K562 (cell line): Measurements from ENCODE around the gene PHTF1. TPM values are rescaled to one million over a fixed set of nuclear protein-coding genes. Genes with fewer than 3 reads are reported as not detected.

Experiments
- ATF3 ChIP-seq, 2 experiments: fragments of 450-650 bp in 1 of 2; sonication (generic) in 1 of 2; formaldehyde crosslinking in 1 of 2; IDR thresholded peaks in 1 of 2; conservative IDR thresholded peaks in 1 of 2; 2 replicates each; pipeline versions ENCODE4 v1.6.1 to v1.8.1; 2016 to 2023; ENCODE audit warnings: mild to moderate bottlenecking in 2 of 2, moderate library complexity in 2 of 2, inconsistent platforms in 1 of 2, missing genetic modification reagents in 1 of 2
- BCL6 ChIP-seq: fragments of 250-450 bp; sonication (Bioruptor Pico); IDR thresholded peaks from 2 replicates; pipeline ENCODE4 v1.4.0; 2020
- CCNT2 ChIP-seq: IDR thresholded peaks from 2 replicates; pipeline ENCODE4 v1.6.1; 2011; ENCODE audit warnings: borderline replicate concordance, low read depth, mild to moderate bottlenecking, moderate library complexity, mixed read lengths, low read length; ENCODE audit not compliant: insufficient read length; ENCODE audit errors: extremely low read depth
- ETS2 ChIP-seq: IDR thresholded peaks from 2 replicates; pipeline ENCODE4 v1.6.1; 2016; ENCODE audit warnings: borderline replicate concordance, missing genetic modification characterization, mild to moderate bottlenecking, moderate library complexity, missing compliant biosample characterization; ENCODE audit not compliant: poor library complexity, severe bottlenecking
- GABPB1 ChIP-seq: sonication (generic); formaldehyde crosslinking; IDR thresholded peaks from 2 replicates; pipeline ENCODE4 v1.8.0; 2022; ENCODE audit warnings: mild to moderate bottlenecking, missing genetic modification reagents
- HMGXB4 ChIP-seq: sonication (generic); formaldehyde crosslinking; IDR thresholded peaks from 2 replicates; pipeline ENCODE4 v1.8.1; 2023; ENCODE audit warnings: mild to moderate bottlenecking, missing genetic modification reagents
- PHB ChIP-seq: fragments of 250-450 bp; sonication (Bioruptor Pico); IDR thresholded peaks from 2 replicates; pipeline ENCODE4 v1.5.0; 2021
- POU5F1 ChIP-seq: fragments of 150-350 bp; IDR thresholded peaks from 2 replicates; pipeline ENCODE4 v1.6.1; 2014; ENCODE audit warnings: borderline replicate concordance, low read length, low read depth, mild to moderate bottlenecking; ENCODE audit not compliant: partially characterized antibody
- PRMT5 ChIP-seq: sonication (generic); formaldehyde crosslinking; IDR thresholded peaks from 2 replicates; pipeline ENCODE4 v1.5.0; 2020; ENCODE audit warnings: missing genetic modification reagents
- PTTG1 ChIP-seq: fragments of 450-650 bp; IDR thresholded peaks from 2 replicates; pipeline ENCODE4 v1.6.1; 2016; ENCODE audit warnings: low read depth, mild to moderate bottlenecking, missing genetic modification characterization, missing compliant biosample characterization
- SMC3 ChIP-seq: conservative IDR thresholded peaks from 2 replicates; pipeline ENCODE4 v1.6.1; 2011; ENCODE audit warnings: low read depth, low read length, improper control_type of control experiment; ENCODE audit not compliant: insufficient read depth
- SOX6 ChIP-seq: fragments of 450-650 bp; IDR thresholded peaks from 2 replicates; pipeline ENCODE4 v1.6.1; 2014; ENCODE audit warnings: mild to moderate bottlenecking
- TEAD2 ChIP-seq: fragments of 450-650 bp; IDR thresholded peaks from 2 replicates; pipeline ENCODE4 v1.6.1; 2016; ENCODE audit warnings: missing genetic modification characterization, control low read depth, missing compliant biosample characterization
- TEAD4 ChIP-seq, 2 experiments: sonication (generic) in 1 of 2; formaldehyde crosslinking in 1 of 2; IDR thresholded peaks; 2 replicates each; pipeline versions ENCODE4 v1.6.1 to v1.8.0; 2012 to 2022; ENCODE audit warnings: borderline replicate concordance in 1 of 2, inconsistent platforms in 1 of 2, low read length in 1 of 2, mild to moderate bottlenecking in 1 of 2, missing genetic modification reagents in 1 of 2
- TSC22D4 ChIP-seq: fragments of 450-650 bp; IDR thresholded peaks from 2 replicates; pipeline ENCODE4 v1.6.1; 2016; ENCODE audit warnings: missing genetic modification characterization, missing biosample characterization, control low read depth
- ZNF140 ChIP-seq: fragments of 250-450 bp; sonication (Bioruptor Pico); IDR thresholded peaks from 2 replicates; pipeline ENCODE4 v1.8.0; 2021; ENCODE audit warnings: moderate library complexity, mild to moderate bottlenecking, inconsistent platforms
- ZNF354B ChIP-seq: fragments of 250-450 bp; sonication (Bioruptor Pico); IDR thresholded peaks from 2 replicates; pipeline ENCODE4 v1.4.0; 2020
- ZNF445 ChIP-seq: fragments of 250-450 bp; sonication (Bioruptor Pico); IDR thresholded peaks from 2 replicates; pipeline ENCODE4 v1.4.0; 2020; ENCODE audit warnings: low read depth, mild to moderate bottlenecking, moderate library complexity
- ZNF561 ChIP-seq: fragments of 450-650 bp; formaldehyde crosslinking; conservative IDR thresholded peaks from 2 replicates; pipeline ENCODE4 v1.4.0; 2020; ENCODE audit warnings: mild to moderate bottlenecking, moderate library complexity
- ZNF589 ChIP-seq: fragments of 200-800 bp; sonication (Bioruptor generic); IDR thresholded peaks from 2 replicates; pipeline ENCODE4 v1.6.1; 2016; ENCODE audit warnings: low read depth, missing genetic modification characterization, missing compliant biosample characterization
- ZNF668 ChIP-seq: fragments of 250-450 bp; sonication (Bioruptor Pico); IDR thresholded peaks from 2 replicates; pipeline ENCODE4 v1.8.0; 2022; ENCODE audit warnings: mild to moderate bottlenecking, inconsistent platforms
- polyA plus RNA-seq, 8 experiments: library from polyadenylated mRNA; depleted of rRNA in 4 of 8; stranded (reverse) in 5 of 8; unstranded in 3 of 8; fragments of >200 nt; fragmentation: Nextera tagmentation in 2 of 8; fragmentation: Illumina TruSeq in 1 of 8; extraction: Ambion mirVana in 2 of 8; extraction: Trizol in 1 of 8; gene quantifications; 2 replicates each; pipeline versions ENCODE4 v1.2.1 to v1.2.3, GENCODE V29; 2011 to 2014; ENCODE audit warnings: inconsistent platforms in 1 of 8, missing spikeins in 1 of 8
- total RNA-seq, 7 experiments: library from RNA; depleted of rRNA in 6 of 7; stranded (reverse); fragments of >200 nt in 6 of 7; fragmentation: Illumina TruSeq in 2 of 7; extraction: Trizol in 2 of 7; gene quantifications; 2 replicates each; pipeline versions ENCODE4 v1.2.1 to v1.2.3, GENCODE V29; 2011 to 2021; ENCODE audit warnings: low replicate concordance in 1 of 7
- TF ChIP-seq, protein P1 (sequence below): fragments of 200-400 bp; formaldehyde crosslinking; IDR thresholded peaks from 2 replicates; pipeline ENCODE4 v1.6.1; 2017; ENCODE audit warnings: mild to moderate bottlenecking, low read depth, low read length, moderate library complexity
- TF ChIP-seq, protein P2 (sequence below): sonication (generic); formaldehyde crosslinking; IDR thresholded peaks from 2 replicates; pipeline ENCODE4 v1.8.1; 2023; ENCODE audit warnings: mild to moderate bottlenecking, missing genetic modification reagents, moderate library complexity

Gene PHTF1
- total and polyA plus RNA-seq, 9 of the 15 experiments (the other 6 are each of a cell fraction or from before 2014, with no cell fraction given), result 8.4 to 36.2 (median 23.0) TPM

- TF ChIP-seq, protein P1, sequence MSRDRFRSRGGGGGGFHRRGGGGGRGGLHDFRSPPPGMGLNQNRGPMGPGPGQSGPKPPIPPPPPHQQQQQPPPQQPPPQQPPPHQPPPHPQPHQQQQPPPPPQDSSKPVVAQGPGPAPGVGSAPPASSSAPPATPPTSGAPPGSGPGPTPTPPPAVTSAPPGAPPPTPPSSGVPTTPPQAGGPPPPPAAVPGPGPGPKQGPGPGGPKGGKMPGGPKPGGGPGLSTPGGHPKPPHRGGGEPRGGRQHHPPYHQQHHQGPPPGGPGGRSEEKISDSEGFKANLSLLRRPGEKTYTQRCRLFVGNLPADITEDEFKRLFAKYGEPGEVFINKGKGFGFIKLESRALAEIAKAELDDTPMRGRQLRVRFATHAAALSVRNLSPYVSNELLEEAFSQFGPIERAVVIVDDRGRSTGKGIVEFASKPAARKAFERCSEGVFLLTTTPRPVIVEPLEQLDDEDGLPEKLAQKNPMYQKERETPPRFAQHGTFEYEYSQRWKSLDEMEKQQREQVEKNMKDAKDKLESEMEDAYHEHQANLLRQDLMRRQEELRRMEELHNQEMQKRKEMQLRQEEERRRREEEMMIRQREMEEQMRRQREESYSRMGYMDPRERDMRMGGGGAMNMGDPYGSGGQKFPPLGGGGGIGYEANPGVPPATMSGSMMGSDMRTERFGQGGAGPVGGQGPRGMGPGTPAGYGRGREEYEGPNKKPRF, result no peak
- TF ChIP-seq PRMT5 (CRISPR knock-in tag), result no peak
- TF ChIP-seq BCL6 (CRISPR knock-in tag), result no peak
- TF ChIP-seq CCNT2, result peak; percentile 37
- no peak for TF ChIP-seq ZNF445
- no peak for TF ChIP-seq ZNF668
- no peak for TF ChIP-seq ZNF561
- TF ChIP-seq GABPB1 (CRISPR knock-in tag), result no peak
- TF ChIP-seq, protein P2, sequence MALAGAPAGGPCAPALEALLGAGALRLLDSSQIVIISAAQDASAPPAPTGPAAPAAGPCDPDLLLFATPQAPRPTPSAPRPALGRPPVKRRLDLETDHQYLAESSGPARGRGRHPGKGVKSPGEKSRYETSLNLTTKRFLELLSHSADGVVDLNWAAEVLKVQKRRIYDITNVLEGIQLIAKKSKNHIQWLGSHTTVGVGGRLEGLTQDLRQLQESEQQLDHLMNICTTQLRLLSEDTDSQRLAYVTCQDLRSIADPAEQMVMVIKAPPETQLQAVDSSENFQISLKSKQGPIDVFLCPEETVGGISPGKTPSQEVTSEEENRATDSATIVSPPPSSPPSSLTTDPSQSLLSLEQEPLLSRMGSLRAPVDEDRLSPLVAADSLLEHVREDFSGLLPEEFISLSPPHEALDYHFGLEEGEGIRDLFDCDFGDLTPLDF, result no peak
- TF ChIP-seq SOX6, result peak; percentile 100
- no peak for TF ChIP-seq ZNF354B (CRISPR knock-in tag)
- TF ChIP-seq PTTG1 (tag), result no peak
- no peak for TF ChIP-seq TEAD2
- no peak for TF ChIP-seq SMC3
- no peak for TF ChIP-seq ETS2 (tag)
- no peak for TF ChIP-seq POU5F1
- no peak for TF ChIP-seq TSC22D4 (tag)
- TF ChIP-seq HMGXB4, result no peak
- no peak for TF ChIP-seq PHB (CRISPR knock-in tag)
- no peak for TF ChIP-seq ZNF140 (CRISPR knock-in tag)
- TF ChIP-seq ATF3 (IDR thresholded peaks at IDR 0.05), result peak; percentile 16; the same call in 1 of the 2 replicates
- TF ChIP-seq ATF3 (CRISPR knock-in tag; conservative IDR thresholded peaks at IDR 0.05), result no peak
- peak; percentile 46; the same call in 1 of the 2 replicates for TF ChIP-seq TEAD4 (IDR thresholded peaks at IDR 0.05; ENCODE audit: low read length)
- no peak for TF ChIP-seq TEAD4 (CRISPR knock-in tag; IDR thresholded peaks at IDR 0.05; ENCODE audit: borderline replicate concordance)
- TF ChIP-seq ZNF589 (CRISPR knock-in tag), result no peak
Observed at GRCh38 chr1:113659035-113659434, 100.3 kb downstream of the PHTF1 start (continued).
